AG08396 (cell line): Measurements from ENCODE around the gene MGAT4B.
A peak's percentile ranks its signal among the peaks of the same experiment; 100 is the strongest.
"Not testable (repeated sequence)": the region's sequence is repeated elsewhere in the genome, so short reads cannot be mapped to it uniquely, and the experiment has no call there.

ENCODE experiments used
- DNase-seq: peaks from one replicate; pipeline ENCODE4 v3.0.0; 2012; ENCODE audit warnings: low spot score, mixed read lengths

Gene MGAT4B

GRCh38 chr5:179794575-179794974 lies 12.1 kb downstream of the MGAT4B start:
- DNase-seq, result no peak

GRCh38 chr5:179794171-179794570 lies 12.5 kb downstream of the MGAT4B start:
- no peak for DNase-seq

GRCh38 chr5:179793468-179794139 lies 13.1 kb downstream of the MGAT4B start, which contains the start of gene LTC4S:
LTC4S (plus strand) TSS chr5:179793986; CDS start chr5:179794081, 95 bp downstream.
- DNase-seq, result peak; percentile 68

- no peak for DNase-seq
These were observed 13.8 kb downstream of the MGAT4B start for GRCh38 chr5:179792612-179793467.

- DNase-seq, result no peak
These were observed 14.6 kb downstream of the MGAT4B start for GRCh38 chr5:179791881-179792611.

GRCh38 chr5:179789278-179789677 lies 17.4 kb downstream of the MGAT4B start:
- DNase-seq, result not testable (repeated sequence)

- no peak for DNase-seq
These were observed 18.3 kb downstream of the MGAT4B start for GRCh38 chr5:179788193-179788854.

GRCh38 chr5:179786861-179787260 lies 19.8 kb downstream of the MGAT4B start:
- no peak for DNase-seq

- DNase-seq, result no peak
These were observed 23.5 kb downstream of the MGAT4B start for GRCh38 chr5:179783128-179783527.

GRCh38 chr5:179781846-179782245 lies 24.8 kb downstream of the MGAT4B start:
- no peak for DNase-seq

- DNase-seq, result no peak
These were observed 26.3 kb downstream of the MGAT4B start for GRCh38 chr5:179780362-179780761.

GRCh38 chr5:179779826-179780225 lies 26.8 kb downstream of the MGAT4B start:
- DNase-seq, result no peak

GRCh38 chr5:179778591-179778990 lies 28.1 kb downstream of the MGAT4B start:
- DNase-seq, result no peak

- no peak for DNase-seq
These were observed 28.8 kb downstream of the MGAT4B start for GRCh38 chr5:179777909-179778308.

- DNase-seq, result no peak
These were observed 29.2 kb downstream of the MGAT4B start for GRCh38 chr5:179777456-179777855.

- no peak for DNase-seq
These were observed 30.2 kb downstream of the MGAT4B start for GRCh38 chr5:179776411-179776938.

- DNase-seq, result no peak
These were observed 32.2 kb downstream of the MGAT4B start for GRCh38 chr5:179774442-179774841.

GRCh38 chr5:179773686-179774040 lies 33.0 kb downstream of the MGAT4B start:
- DNase-seq, result no peak

GRCh38 chr5:179772351-179772750 lies 34.3 kb downstream of the MGAT4B start:
- DNase-seq, result no peak

GRCh38 chr5:179771311-179771895 lies 35.3 kb downstream of the MGAT4B start:
- DNase-seq, result no peak

GRCh38 chr5:179769796-179770195 lies 36.9 kb downstream of the MGAT4B start:
- no peak for DNase-seq
